GM21786 (cell line): ENCODE measurements around the gene ARHGAP24.
"Not testable (repeated sequence)": the region's sequence is repeated elsewhere in the genome, so short reads cannot be mapped to it uniquely, and the experiment has no call there.

Source experiments
- ATAC-seq: cut with Tn5 transposase; IDR thresholded peaks from one replicate; pipeline ENCODE4 v1.9.1; 2021; ENCODE audit not compliant: unreplicated experiment

ARHGAP24 gene

GRCh38 chr4:85482010-85482738, 7.2 kb downstream of the ARHGAP24 start:
- ATAC-seq, result no peak

DNA sequence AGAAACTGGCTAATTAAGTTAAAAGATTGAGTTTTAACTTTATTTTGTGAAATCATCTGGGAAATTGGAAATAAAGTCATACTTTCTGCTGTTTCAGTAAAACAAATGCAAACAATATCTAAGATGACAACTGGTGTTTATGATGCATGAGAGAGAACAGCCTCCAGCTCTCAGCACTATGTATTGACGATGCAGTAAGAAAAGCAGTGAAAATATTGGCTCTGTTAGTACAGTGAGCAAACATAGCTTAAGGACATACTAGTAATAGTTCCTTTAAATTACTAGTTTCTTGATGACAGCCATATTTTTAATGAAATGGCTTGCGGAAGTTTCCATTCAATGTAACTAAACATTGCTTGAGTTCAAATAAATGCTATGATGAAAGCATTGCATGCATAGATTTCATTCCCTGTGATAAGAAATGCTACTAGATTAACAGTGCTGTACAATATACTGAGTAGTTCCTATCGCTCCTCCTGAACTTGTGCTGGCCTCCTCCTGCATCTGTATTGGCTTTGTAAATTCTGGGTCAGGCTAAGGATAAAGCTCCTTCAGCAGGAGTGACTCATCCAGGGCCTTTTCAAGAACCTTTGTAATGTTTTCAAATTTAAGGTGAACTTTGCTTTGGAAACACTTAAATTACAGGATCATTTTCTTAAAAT, 11.6 kb downstream of the ARHGAP24 start:
- ATAC-seq, result no peak

GRCh38 chr4:85488416-85488815, 13.5 kb downstream of the ARHGAP24 start:
- no peak for ATAC-seq

GRCh38 chr4:85489273-85489981, 14.5 kb downstream of the ARHGAP24 start:
- ATAC-seq, result no peak

- ATAC-seq, result peak; percentile 89
These were observed 16.6 kb downstream of the ARHGAP24 start for GRCh38 chr4:85491527-85491926.

GRCh38 chr4:85492336-85492735, 17.4 kb downstream of the ARHGAP24 start:
- ATAC-seq, result no peak

GRCh38 chr4:85495621-85496020, 20.7 kb downstream of the ARHGAP24 start:
- ATAC-seq, result no peak

- no peak for ATAC-seq
These were observed 21.3 kb downstream of the ARHGAP24 start for GRCh38 chr4:85496126-85496849.

DNA sequence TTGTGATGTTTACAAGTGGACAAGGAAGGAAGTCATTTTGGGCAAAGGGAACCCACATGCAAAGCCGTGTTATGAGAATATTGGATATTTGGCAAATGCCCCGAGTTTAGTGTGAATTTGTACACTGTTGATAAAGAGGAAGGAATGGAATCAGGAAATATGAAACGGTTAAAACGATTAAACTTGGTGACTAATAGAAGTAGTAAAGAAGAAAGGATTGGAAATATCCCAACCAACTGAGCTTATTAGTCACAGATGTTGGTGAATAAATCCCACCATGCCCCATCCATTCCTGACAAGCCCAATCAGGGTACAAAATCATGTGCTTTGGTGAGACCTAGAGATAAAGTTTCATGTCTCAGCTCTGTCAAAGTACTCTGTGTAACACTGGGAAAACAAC, 22.0 kb downstream of the ARHGAP24 start:
- no peak for ATAC-seq

DNA sequence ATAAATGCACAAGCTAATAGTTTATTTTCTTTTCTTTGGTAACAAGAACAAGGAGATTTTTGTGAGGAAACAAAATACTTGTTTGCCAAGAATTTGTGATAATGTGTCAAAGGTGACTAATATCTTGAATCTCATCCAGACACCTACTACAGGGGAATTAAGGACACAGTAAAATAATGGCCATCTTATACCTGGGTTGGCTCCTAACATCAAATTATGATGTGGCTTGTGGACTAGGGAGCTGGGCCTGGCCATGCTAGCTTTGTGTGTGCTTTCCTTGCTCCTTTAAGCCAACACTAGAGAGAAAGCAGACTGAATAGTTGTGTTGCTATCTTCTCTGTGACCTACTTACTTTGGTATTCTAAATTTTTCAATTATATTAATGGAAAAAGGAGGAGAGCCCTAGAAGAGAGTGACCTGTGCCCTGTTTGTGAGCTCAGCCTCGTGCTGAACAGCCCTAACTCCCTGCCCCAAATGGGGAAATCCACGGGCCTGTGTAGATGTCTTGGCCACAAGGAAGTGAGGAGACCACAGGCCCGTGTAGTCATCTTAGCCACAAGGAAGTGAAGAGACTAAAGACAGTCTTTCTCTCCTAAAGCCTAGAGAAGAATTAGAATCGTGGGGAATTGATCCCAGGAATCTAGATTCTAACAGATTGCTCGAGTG, 23.3 kb downstream of the ARHGAP24 start:
- peak; percentile 98 for ATAC-seq

DNA sequence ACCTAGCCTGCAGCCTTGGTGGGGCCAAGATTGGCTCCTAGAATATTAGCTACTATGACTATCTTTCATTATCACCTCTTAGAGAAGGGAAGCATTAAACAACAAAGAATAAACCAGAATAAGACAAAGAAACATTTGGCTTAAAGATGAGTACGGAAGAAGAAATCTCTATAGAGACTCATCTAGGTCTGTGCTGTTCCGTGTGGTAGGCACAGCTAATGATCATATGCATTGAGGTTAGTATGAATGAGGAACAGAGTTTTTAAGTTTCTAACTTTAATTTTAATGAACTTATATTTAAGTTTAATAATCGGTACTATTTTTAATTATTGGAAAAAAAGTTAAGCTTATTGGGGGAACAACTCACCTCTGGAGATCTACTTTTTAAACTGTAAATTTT, 24.6 kb downstream of the ARHGAP24 start:
- no peak for ATAC-seq

GRCh38 chr4:85500110-85500867, 25.3 kb downstream of the ARHGAP24 start:
- no peak for ATAC-seq

DNA sequence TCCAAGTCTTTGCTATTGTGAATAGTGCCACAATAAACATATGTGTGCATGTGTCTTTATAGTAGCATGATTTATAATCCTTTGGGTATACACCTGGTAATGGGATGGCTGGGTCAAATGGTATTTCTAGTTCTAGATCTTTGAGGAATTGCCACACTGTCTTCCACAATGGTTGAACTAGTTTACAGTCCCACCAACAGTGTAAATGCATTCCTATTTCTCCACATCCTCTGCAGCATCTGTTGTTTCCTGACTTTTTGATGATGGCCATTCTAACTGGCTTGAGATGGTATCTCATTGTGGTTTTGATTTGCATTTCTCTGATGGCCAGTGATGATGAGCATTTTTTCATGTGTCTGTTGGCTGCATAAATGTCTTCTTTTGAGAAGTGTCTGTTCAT, 26.2 kb downstream of the ARHGAP24 start:
- not testable (repeated sequence) for ATAC-seq

DNA sequence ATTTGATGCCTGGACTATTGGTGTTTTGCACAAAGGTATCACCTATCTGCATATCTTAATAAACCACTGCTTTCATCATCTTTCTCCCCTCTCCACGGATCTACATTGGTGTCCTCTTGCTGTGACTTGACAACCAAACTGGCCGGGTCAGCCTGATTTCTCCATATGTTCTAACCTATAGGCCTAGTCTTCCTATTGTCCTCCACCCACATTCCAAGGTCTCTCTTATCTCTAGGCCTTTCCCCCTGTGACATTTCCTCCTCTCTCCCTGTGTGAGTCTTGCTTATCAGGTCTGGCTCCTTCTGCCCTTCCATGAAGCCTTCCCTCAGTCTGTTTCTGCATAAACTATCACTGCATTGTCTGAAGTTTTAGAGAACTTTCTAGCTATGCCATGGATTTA, 33.7 kb downstream of the ARHGAP24 start:
- no peak for ATAC-seq

DNA sequence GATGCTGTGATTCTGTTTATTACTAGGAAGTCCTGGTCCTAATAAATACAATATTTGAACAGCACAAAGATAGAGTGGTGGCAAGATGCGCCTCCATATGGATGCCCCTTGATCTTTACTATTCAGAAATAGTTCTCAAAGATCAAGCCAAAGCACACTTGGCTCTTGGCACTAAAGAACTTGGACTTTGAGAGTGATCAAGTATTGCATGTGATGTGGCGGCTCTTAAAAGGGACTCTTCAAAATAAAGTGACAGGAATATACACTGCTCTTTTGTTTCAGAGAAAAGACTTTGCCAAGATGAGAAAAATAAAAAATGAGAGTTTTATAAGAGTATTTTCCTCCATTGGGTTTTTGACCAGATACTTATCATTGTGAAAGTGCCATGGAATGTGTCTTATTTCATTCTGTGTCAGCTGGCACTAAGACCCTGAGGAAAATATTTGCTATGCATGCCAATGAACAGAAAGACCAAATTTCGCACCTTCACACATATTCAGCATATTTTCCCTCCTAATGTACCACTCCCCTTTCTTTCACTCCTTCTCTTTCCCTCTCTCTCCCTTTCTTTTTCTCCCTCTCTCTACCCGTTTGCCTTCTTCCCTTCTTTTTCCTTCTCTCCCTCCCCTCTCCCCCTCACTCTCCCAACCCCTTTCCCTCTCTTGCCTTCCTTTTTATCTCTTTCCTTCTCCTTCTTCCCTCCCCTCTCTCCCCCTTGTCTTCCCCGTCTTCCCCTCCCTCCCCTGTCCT, 35.1 kb downstream of the ARHGAP24 start:
- ATAC-seq, result no peak

DNA sequence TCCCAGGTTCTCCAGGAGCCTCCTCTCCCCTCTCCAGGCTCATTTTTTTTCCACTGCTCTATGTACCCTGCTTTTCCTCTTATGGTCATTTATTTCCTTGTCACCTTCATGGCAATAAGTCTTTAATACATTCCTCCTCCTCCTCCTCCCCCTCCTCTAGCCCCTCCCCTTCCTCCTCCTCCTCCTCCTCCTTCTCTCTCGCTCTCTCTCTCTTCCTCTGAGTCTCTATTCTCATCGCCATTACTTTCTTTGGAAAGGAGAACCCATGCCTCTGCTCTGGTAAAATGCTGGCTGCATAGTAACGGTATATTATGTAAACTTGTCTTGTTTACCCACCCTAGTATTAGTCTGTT, 35.7 kb downstream of the ARHGAP24 start:
- ATAC-seq, result no peak

DNA sequence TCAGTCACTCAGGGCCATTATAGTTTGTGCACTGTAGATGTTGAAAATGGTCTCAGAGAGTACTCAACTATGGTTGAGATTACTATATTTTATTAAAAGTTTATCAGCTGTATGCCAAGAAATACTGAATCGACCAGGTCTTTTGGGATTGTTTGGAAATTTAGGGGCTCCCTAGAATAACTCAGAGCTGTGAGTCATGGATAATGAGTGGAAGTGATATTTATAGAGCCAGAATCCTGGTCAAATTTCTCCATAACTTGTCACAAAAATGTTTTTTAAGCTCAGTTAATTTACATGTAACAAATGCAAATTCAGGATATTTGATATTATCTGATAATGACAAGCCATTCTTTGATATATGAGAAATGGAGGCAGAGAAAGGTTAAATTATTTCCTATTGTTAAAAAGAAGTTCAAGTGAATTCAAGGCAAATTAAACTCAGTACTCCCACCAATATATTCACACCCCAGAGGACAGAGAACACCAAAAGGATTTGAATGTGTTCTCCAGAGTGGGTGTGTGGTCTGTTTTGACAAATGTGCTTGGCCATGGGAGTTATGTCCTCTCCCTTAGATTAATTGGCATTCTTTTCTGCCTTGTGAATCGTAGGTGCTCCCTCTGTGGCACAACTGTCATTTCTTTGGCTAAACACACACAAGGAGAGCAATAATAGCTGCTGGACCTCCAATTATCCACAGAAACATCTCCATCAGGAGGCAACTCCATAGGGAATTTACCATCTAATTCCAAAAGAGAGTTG, 37.7 kb downstream of the ARHGAP24 start:
- no peak for ATAC-seq

GRCh38 chr4:85514117-85514516, 39.2 kb downstream of the ARHGAP24 start:
- no peak for ATAC-seq

DNA sequence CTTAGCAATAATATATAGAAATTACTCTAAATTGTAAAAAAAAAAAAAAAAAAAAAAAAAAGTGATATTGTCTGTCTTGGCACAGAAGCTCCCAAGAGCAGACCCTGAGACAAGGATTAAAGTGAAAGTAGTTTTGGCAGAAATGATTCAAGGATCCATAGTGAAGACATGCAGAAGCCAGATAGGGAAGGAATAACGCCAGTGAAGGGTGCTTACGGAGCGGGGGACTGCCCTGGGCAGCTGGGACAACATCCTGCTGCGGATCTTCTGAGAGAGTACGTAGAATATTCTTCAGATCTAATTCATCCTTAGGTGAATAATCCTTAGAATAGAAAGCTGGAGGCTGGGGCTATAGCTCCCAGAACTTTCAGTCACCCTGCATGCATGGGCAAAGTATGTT, 39.8 kb downstream of the ARHGAP24 start:
- ATAC-seq, result no peak
